Stimulated activated CD4-positive, alpha-beta T cell treated with anti-CD3 and anti-CD28 coated beads, Interleukin-1b, Interleukin-23, amount 100 ng/mL, for 4 hours (primary cell): ENCODE measurements around the gene SYT12.
"Not testable (repeated sequence)": the region's sequence is repeated elsewhere in the genome, so short reads cannot be mapped to it uniquely, and the experiment has no call there.

ENCODE experiments used
- DNase-seq, 2 donors: peaks; one replicate each; pipeline ENCODE4 v3.0.0-alpha.2; 2020; ENCODE audit warnings: low read depth in 2 of 2

SYT12 gene

GRCh38 chr11:66996609-66997273 lies 26.2 kb upstream of the SYT12 start:
- no peak for DNase-seq

GRCh38 chr11:66999555-66999954 lies 23.4 kb upstream of the SYT12 start:
- no peak for DNase-seq

- no peak for DNase-seq
Observed at GRCh38 chr11:67001332-67001731, 21.6 kb upstream of the SYT12 start.

GRCh38 chr11:67002297-67002913 lies 20.5 kb upstream of the SYT12 start:
- no peak for DNase-seq

GRCh38 chr11:67002921-67003411 lies 20.0 kb upstream of the SYT12 start:
- no peak for DNase-seq

- not testable (repeated sequence) for DNase-seq
Observed at GRCh38 chr11:67005200-67005599, 17.7 kb upstream of the SYT12 start.

- DNase-seq, result no peak
Observed at GRCh38 chr11:67006029-67006884, 16.7 kb upstream of the SYT12 start.

- no peak for DNase-seq
Observed at GRCh38 chr11:67007126-67007525, 15.8 kb upstream of the SYT12 start.

GRCh38 chr11:67010296-67010905 lies 12.5 kb upstream of the SYT12 start:
- no peak for DNase-seq

GRCh38 chr11:67013511-67014045 lies 9.4 kb upstream of the SYT12 start:
- DNase-seq, result no peak

- no peak for DNase-seq
Observed at GRCh38 chr11:67014343-67014742, 8.6 kb upstream of the SYT12 start.

GRCh38 chr11:67015048-67015447 lies 7.9 kb upstream of the SYT12 start:
- no peak for DNase-seq

- no peak for DNase-seq
Observed at GRCh38 chr11:67016550-67016949, 6.4 kb upstream of the SYT12 start.

- no peak for DNase-seq
Observed at GRCh38 chr11:67020949-67021348, 2.0 kb upstream of the SYT12 start.

- no peak for DNase-seq
Observed at GRCh38 chr11:67022341-67022933, 497 bp upstream of the SYT12 start.

GRCh38 chr11:67023957-67024353 lies 1.0 kb downstream of the SYT12 start:
- no peak for DNase-seq

- peak; percentile 6 to 49 for DNase-seq
Observed at GRCh38 chr11:67024410-67024809, 1.5 kb downstream of the SYT12 start.

- DNase-seq, result no peak
Observed at GRCh38 chr11:67024966-67025365, 2.0 kb downstream of the SYT12 start.

- DNase-seq, result no peak
Observed at GRCh38 chr11:67025750-67026149, 2.8 kb downstream of the SYT12 start.

GRCh38 chr11:67026941-67027340 lies 4.0 kb downstream of the SYT12 start:
- DNase-seq, result no peak

- no peak for DNase-seq
Observed at GRCh38 chr11:67027483-67027930, 4.6 kb downstream of the SYT12 start.
